ENCODE measurements around the gene KIF12. TPM values are rescaled to one million over a fixed set of nuclear protein-coding genes. Genes with fewer than 3 reads are reported as not detected.

KIF12 gene
- total and polyA plus RNA-seq, 2 of the 13 experiments (the other 11 are each of a cell fraction or from before 2014, with no cell fraction given): 1.8 to 12.5 TPM

- 72% methylated on average over 4 of the region's 4 CpGs for WGBS (ENCODE audit: low lambda C conversion rate)
- Histone ChIP-seq H3K9ac (ENCODE audit: insufficient read depth, low read depth, low read length) (no peak overlapping the region), H3K36me3 (replicated peaks in 1 of 2; ENCODE audit: control insufficient read depth in 1 of 2, insufficient read depth in 2 of 2, low read length in 2 of 2) (no peaks in the 10 kb centered on the region), H3K4me3 (replicated peaks in 1 of 3; ENCODE audit: insufficient read depth in 1 of 3, low read depth in 2 of 3, low read length in 3 of 3) (no peak overlapping the region), H3K4me2 (ENCODE audit: low read depth, low read length) (no peak overlapping the region), H3K9me3 (ENCODE audit: low read length) (peaks cover 8% of the 10 kb centered on the region; the same call in 1 of the 2 replicates), H4K20me1 (ENCODE audit: insufficient read depth, low read length) (no peaks in the 10 kb centered on the region), H2AFZ (ENCODE audit: low read length) (no peak overlapping the region), H3K27ac (ENCODE audit: extremely low read length, insufficient read depth, low read length) (no peak overlapping the region), H3K27me3 (ENCODE audit: control insufficient read depth in 1 of 2, insufficient read depth in 2 of 2, low read length in 2 of 2) (0 out of 5 replicates have a peak, but pooled peaks cover 0 to 1% of the 10 kb centered on the region in 2 experiments), H3K79me2 (ENCODE audit: insufficient read depth, low read length) (no peaks in the 10 kb centered on the region), H3K4me1 (ENCODE audit: insufficient read depth, low read length) (peaks cover 63% of the 10 kb centered on the region)
- BruUV-seq (replicated peaks): no TSS peak
- ChIA-PET POLR2A (interaction anchor here (1.1 to 1.3 kb wide), 3 partner anchors 11 to 48 kb away, joined by 3 to 5 read pairs (median 4); no protein-coding TSS in a partner anchor), CTCF (ENCODE audit: low intra/inter-chr PET ratio, low total read pairs) (no interaction called here)
- TF ChIP-seq ZNF12 (CRISPR knock-in tag; IDR thresholded peaks at IDR 0.05): no peak
- no peak for TF ChIP-seq KAT2B (IDR thresholded peaks at IDR 0.05; ENCODE audit: borderline replicate concordance, low read depth, low read length)
- 0 out of 2 replicates have a peak, but pooled peaks have one; percentile 26 for TF ChIP-seq FOXC1 (CRISPR knock-in tag; IDR thresholded peaks at IDR 0.05; ENCODE audit: borderline replicate concordance)
- peak; percentile 28; the same call in 1 of the 2 replicates for TF ChIP-seq HIC2 (CRISPR knock-in tag; IDR thresholded peaks at IDR 0.05; ENCODE audit: low read depth)
- TF ChIP-seq RELA (CRISPR knock-in tag; IDR thresholded peaks at IDR 0.05): no peak
- no peak for TF ChIP-seq REPIN1 (CRISPR knock-in tag; IDR thresholded peaks at IDR 0.05; ENCODE audit: borderline replicate concordance, low read depth)
- no peak for TF ChIP-seq ZNF33B (CRISPR knock-in tag; IDR thresholded peaks at IDR 0.05)
- no peak for DNase-seq (ENCODE audit: low spot score)
- intact Hi-C loops (cut with micrococcal nuclease; ENCODE audit: unreplicated experiment) (no loop called here), in situ Hi-C loops (cut with HindIII; ENCODE audit: extremely low pct_ligation_motif_present, low pct_unique_long_range_greater_than_20kb) (no loop called here)
- no peak for FAIRE-seq
- no peak for ATAC-seq
These were observed 31.7 kb upstream of the KIF12 start for GRCh38 chr9:114130624-114131277.
